ENCODE data around the gene GPC6. TPM values are rescaled to one million over a fixed set of nuclear protein-coding genes. Genes with fewer than 3 reads are reported as not detected.

Gene GPC6
- total and polyA plus RNA-seq, 2 donors (not counting 1 experiment from before 2014, with no cell fraction given): not detected

GRCh38 chr13:94033098-94033497, 806.5 kb downstream of the GPC6 start:
- no peaks in the 10 kb centered on the region for H3K27me3 Mint-ChIP-seq
- ATAC-seq (ENCODE audit: low read depth) (no peak), DNase-seq (no peak)
- Histone ChIP-seq H3K27me3 (replicated peaks in 1 of 4; ENCODE audit: control extremely low read depth in 1 of 4, control insufficient read depth in 3 of 4, insufficient read depth in 4 of 4, low read length in 3 of 4) (no peaks in the 10 kb centered on the region), H3K27ac (ENCODE audit: low read length in 2 of 2) (no peak overlapping the region), H3K4me2 (replicated peaks; ENCODE audit: low read depth, low read length, poor library complexity, severe bottlenecking) (no peak overlapping the region), H3K9ac (ENCODE audit: low read length) (no peak overlapping the region), H3K9me3 (ENCODE audit: control extremely low read depth in 1 of 3, control insufficient read depth in 2 of 3, insufficient read depth in 1 of 3, low read length in 2 of 3) (no peaks in the 10 kb centered on the region), H4K20me1 (ENCODE audit: control insufficient read depth, insufficient read depth, low read length, poor library complexity, severe bottlenecking) (no peaks in the 10 kb centered on the region), H3K36me3 (replicated peaks in 1 of 2; ENCODE audit: control extremely low read depth in 1 of 2, control insufficient read depth in 1 of 2, extremely low read depth in 1 of 2, insufficient read depth in 2 of 2, low read length in 1 of 2) (no peaks in the 10 kb centered on the region), H2AFZ (ENCODE audit: insufficient read depth, low read depth, low read length, poor library complexity, severe bottlenecking) (no peak overlapping the region), H3K4me3 (ENCODE audit: control extremely low read depth in 1 of 5, extremely low read depth in 1 of 5, insufficient read depth in 1 of 5, low read depth in 2 of 5, low read length in 4 of 5) (no peak overlapping the region), H3K4me1 (ENCODE audit: control insufficient read depth in 2 of 2, insufficient read depth in 2 of 2, low read length in 2 of 2) (no peaks in the 10 kb centered on the region), H3K79me2 (ENCODE audit: control insufficient read depth, insufficient read depth, low read length) (no peaks in the 10 kb centered on the region)
- no peaks in the 10 kb centered on the region for H3K9me3 Mint-ChIP-seq (ENCODE audit: insufficient read depth)
- WGBS (ENCODE audit: insufficient coverage): no CpG with 5 or more reads among the region's 1 CpG
- TF ChIP-seq EZH2 (IDR thresholded peaks at IDR 0.05; ENCODE audit: borderline replicate concordance, insufficient read depth, low read depth, low read length, poor library complexity, severe bottlenecking) (no peak), CTCF (IDR thresholded peaks at IDR 0.05) (no peak)
- H3K4me1 Mint-ChIP-seq: no peaks in the 10 kb centered on the region
- H3K27ac Mint-ChIP-seq: no peak overlapping the region
- CTCF ChIA-PET: no interaction called here
- intact Hi-C loops (cut with micrococcal nuclease): no loop called here
- POLR2A ChIA-PET: no interaction called here
- H3K4me3 Mint-ChIP-seq: no peak overlapping the region

- Histone ChIP-seq H3K9ac (ENCODE audit: low read length) (no peak overlapping the region), H3K27ac (ENCODE audit: low read length in 2 of 2) (no peak overlapping the region), H3K27me3 (replicated peaks in 1 of 4; ENCODE audit: control extremely low read depth in 1 of 4, control insufficient read depth in 3 of 4, insufficient read depth in 4 of 4, low read length in 3 of 4) (no peaks in the 10 kb centered on the region), H4K20me1 (ENCODE audit: control insufficient read depth, insufficient read depth, low read length, poor library complexity, severe bottlenecking) (no peaks in the 10 kb centered on the region), H3K4me1 (ENCODE audit: control insufficient read depth in 2 of 2, insufficient read depth in 2 of 2, low read length in 2 of 2) (no peaks in the 10 kb centered on the region), H3K79me2 (ENCODE audit: control insufficient read depth, insufficient read depth, low read length) (no peaks in the 10 kb centered on the region), H3K4me2 (replicated peaks; ENCODE audit: low read depth, low read length, poor library complexity, severe bottlenecking) (no peak overlapping the region), H2AFZ (ENCODE audit: insufficient read depth, low read depth, low read length, poor library complexity, severe bottlenecking) (no peak overlapping the region), H3K4me3 (ENCODE audit: control extremely low read depth in 1 of 5, extremely low read depth in 1 of 5, insufficient read depth in 1 of 5, low read depth in 2 of 5, low read length in 4 of 5) (no peak overlapping the region), H3K36me3 (replicated peaks in 1 of 2; ENCODE audit: control extremely low read depth in 1 of 2, control insufficient read depth in 1 of 2, extremely low read depth in 1 of 2, insufficient read depth in 2 of 2, low read length in 1 of 2) (no peaks in the 10 kb centered on the region), H3K9me3 (ENCODE audit: control extremely low read depth in 1 of 3, control insufficient read depth in 2 of 3, insufficient read depth in 1 of 3, low read length in 2 of 3) (no peaks in the 10 kb centered on the region)
- TF ChIP-seq CTCF (IDR thresholded peaks at IDR 0.05): no peak
- no peak for TF ChIP-seq EZH2 (IDR thresholded peaks at IDR 0.05; ENCODE audit: borderline replicate concordance, insufficient read depth, low read depth, low read length, poor library complexity, severe bottlenecking)
- Mint-ChIP-seq H3K9me3 (ENCODE audit: insufficient read depth) (no peaks in the 10 kb centered on the region), H3K27me3 (no peaks in the 10 kb centered on the region), H3K27ac (no peak overlapping the region), H3K4me1 (no peaks in the 10 kb centered on the region), H3K4me3 (no peak overlapping the region)
- intact Hi-C loops (cut with micrococcal nuclease): no loop called here
- 86% methylated on average over 1 of the region's 7 CpGs for WGBS (ENCODE audit: insufficient coverage)
- DNase-seq: no peak
- CTCF ChIA-PET: no interaction called here
- POLR2A ChIA-PET: no interaction called here
- no peak for ATAC-seq (ENCODE audit: low read depth)
Observed at GRCh38 chr13:94033830-94034642, 807.4 kb downstream of the GPC6 start.

Data from B cell (primary cell).